Skeletal muscle tissue (tissue), 4 donors: ENCODE measurements around the gene TULP1. TPM values are rescaled to one million over a fixed set of nuclear protein-coding genes. Genes with fewer than 3 reads are reported as not detected.

ENCODE experiments used
- H3K27ac ChIP-seq: one replicate; pipeline ENCODE4 v1.7.0; 2013; ENCODE audit warnings: mild to moderate bottlenecking, low read depth, low read length, inconsistent platforms
- H3K27me3 ChIP-seq, 3 donors: one replicate each; pipeline ENCODE4 v1.7.0; 2013; ENCODE audit warnings: low read length in 3 of 3; ENCODE audit not compliant: control insufficient read depth in 3 of 3, insufficient read depth in 3 of 3
- H3K36me3 ChIP-seq, 3 donors: one replicate each; pipeline ENCODE4 v1.7.0; 2013; ENCODE audit warnings: low read length in 3 of 3; ENCODE audit not compliant: control insufficient read depth in 3 of 3, insufficient read depth in 3 of 3
- H3K4me1 ChIP-seq, 3 donors: one replicate each; pipeline ENCODE4 v1.7.0; 2013; ENCODE audit warnings: low read length in 3 of 3, mild to moderate bottlenecking in 3 of 3; ENCODE audit not compliant: control insufficient read depth in 3 of 3, insufficient read depth in 3 of 3
- H3K4me3 ChIP-seq, 3 donors: one replicate each; pipeline ENCODE4 v1.7.0; 2013; ENCODE audit warnings: low read length in 3 of 3
- H3K9ac ChIP-seq, 3 donors: one replicate each; pipeline ENCODE4 v1.7.0; 2013; ENCODE audit warnings: low read length in 3 of 3, mild to moderate bottlenecking in 3 of 3, moderate library complexity in 2 of 3, low read depth in 1 of 3
- H3K9me3 ChIP-seq, 3 donors: one replicate each; pipeline ENCODE4 v1.7.0; 2013; ENCODE audit warnings: low read length in 3 of 3; ENCODE audit not compliant: control insufficient read depth in 3 of 3
- total RNA-seq: library from RNA; depleted of rRNA; stranded (reverse); fragments of >200 nt; gene quantifications from one replicate; pipeline ENCODE4 v1.2.3, GENCODE V29; 2014
- donor health status: Osteomylitis.

Gene TULP1
- total RNA-seq, 1 donor from 2014 or later: 0.52 TPM

DNA sequence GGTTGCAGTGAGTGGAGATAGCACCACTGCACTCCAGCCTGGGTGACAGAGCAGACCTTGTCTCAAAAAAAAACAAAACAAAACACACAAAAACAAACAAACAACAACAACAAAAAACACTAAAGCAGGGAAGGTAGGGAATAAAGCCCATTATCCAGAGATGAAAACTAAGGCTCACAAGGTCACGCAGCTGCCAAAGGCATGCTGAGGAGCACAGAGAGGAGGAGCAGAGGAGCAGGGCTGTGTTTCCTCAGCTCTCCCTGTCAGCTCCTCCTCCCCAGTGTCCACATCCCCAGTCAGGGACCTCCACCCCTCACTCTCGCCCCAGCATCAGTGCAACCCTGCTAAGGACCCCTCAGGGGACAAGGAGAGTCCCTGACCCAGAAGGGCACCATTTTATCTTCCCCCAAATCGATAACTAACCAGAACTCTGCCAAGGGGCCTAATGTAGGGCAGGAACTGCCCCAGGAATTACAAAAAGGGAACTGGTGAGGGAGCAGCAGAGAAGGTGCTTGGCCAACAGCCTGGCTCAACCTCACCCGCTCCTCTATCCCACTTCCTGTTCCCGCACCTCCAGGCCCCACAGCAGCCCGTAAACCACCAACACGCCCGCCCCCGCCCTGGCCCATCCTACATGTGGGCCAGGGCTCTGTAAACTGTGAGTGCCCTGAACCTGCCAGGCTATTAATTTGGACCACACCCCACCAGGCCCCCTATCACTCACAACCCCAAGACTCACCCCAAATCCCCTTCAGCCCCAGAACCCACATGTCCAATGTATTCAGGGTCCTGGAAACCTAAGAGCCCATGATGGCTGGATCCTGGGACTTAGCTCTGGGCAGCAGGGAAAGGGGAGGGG lies 24.8 kb downstream of the TULP1 start:
- peaks cover 15 to 51% (median 41%) of the 10 kb centered on the region in 3 donors for H3K4me1 ChIP-seq
- no peak overlapping the region for H3K4me3 ChIP-seq
- H3K27me3 ChIP-seq: peaks cover 0 to 3% (median 0%) of the 10 kb centered on the region in 3 donors
- H3K36me3 ChIP-seq: peaks cover 5 to 14% (median 11%) of the 10 kb centered on the region in 3 donors
- H3K27ac ChIP-seq: peak overlapping the region; percentile 12
- H3K9ac ChIP-seq: peak overlapping the region in 1 of 3 donors; percentile 45
- H3K9me3 ChIP-seq: no peaks in the 10 kb centered on the region

DNA sequence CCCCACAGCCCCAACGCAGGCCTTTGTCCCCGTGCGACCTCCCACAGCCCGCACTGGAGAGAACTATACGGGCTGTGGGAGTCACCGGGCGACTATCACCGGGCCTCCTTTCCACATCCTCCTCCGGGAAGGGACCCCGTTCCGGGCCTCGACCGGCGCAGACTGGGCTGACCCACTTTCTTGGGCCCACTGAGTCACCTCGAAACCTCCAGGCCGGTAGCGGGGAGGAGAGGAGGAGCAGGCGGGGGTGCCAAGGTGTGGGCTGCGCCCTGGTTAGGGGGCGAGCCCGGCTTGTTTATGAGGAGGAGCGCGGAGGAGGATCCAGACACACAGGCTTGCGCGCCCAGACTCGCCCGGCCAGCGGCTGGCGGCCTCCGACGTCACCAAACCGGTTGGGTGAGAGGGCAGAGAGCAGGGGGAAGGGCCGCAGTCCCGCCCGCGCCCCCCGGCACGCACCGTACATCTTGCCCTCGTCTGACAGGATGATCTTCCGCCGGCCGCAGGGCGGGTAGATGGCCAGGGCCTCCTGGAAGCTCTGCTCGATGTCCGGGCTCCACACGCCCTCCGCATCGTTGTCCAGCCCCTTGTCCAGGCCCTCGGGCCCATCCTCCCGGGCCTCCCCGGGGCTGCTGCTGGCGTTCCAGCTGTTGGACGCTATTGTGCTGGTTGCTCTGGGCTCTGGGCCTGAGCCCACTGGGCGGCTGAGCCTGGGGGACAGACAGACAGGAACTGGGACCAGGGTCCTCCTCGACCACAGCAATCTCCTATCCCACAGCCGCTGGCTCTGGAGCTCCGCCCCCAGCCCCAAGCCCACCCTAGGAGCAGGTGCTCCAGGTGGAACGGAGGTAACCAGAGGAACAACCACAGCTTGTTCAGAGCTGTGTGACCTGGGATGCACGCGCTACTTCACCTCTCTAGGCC lies 26.4 kb downstream of the TULP1 start:
- Histone ChIP-seq H3K4me1 (peaks cover 15 to 35% (median 25%) of the 10 kb centered on the region in 3 donors), H3K4me3 (no peak overlapping the region), H3K27me3 (peaks cover 0 to 3% (median 0%) of the 10 kb centered on the region in 3 donors), H3K36me3 (peaks cover 11 to 14% (median 12%) of the 10 kb centered on the region in 3 donors), H3K9ac (peak overlapping the region in 1 of 3 donors; percentile 50), H3K9me3 (no peaks in the 10 kb centered on the region), H3K27ac (peak overlapping the region; percentile 14)

DNA sequence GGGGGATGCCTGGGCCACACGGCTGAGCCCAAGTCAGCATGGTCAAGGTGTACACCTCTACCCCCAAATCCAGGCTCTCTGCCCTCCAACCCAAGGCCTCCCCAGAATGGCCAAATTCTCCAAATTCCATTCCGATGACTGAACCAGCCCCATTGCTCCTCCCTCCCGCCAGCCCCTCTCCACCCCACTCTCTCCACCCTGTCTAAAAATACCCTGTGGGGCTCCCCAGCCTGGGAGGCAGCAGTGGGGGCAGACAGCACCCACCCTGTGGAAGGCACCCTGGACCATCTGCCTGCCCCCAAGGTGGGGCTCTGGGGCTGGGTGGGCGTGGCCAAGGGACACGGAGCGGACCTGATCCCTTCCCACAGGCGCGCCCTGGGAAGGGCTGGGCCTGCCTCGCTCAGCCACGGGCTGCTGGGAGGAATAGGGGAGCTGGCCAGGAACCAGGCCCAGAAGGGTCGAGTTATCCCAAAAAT lies 27.3 kb downstream of the TULP1 start:
- H3K4me3 ChIP-seq: no peak overlapping the region
- peaks cover 11 to 27% (median 20%) of the 10 kb centered on the region in 3 donors for H3K4me1 ChIP-seq
- peaks cover 0 to 3% (median 0%) of the 10 kb centered on the region in 3 donors for H3K27me3 ChIP-seq
- H3K9me3 ChIP-seq: no peaks in the 10 kb centered on the region
- peak overlapping the region; percentile 36 for H3K27ac ChIP-seq
- H3K9ac ChIP-seq: peak overlapping the region in 2 of 3 donors; percentile 38 to 50
- H3K36me3 ChIP-seq: peaks cover 11 to 17% (median 14%) of the 10 kb centered on the region in 3 donors

GRCh38 chr6:35484921-35485392 lies 27.7 kb downstream of the TULP1 start:
- H3K9ac ChIP-seq: no peak overlapping the region
- H3K4me1 ChIP-seq: peaks cover 9 to 24% (median 17%) of the 10 kb centered on the region in 3 donors
- no peak overlapping the region for H3K4me3 ChIP-seq
- no peaks in the 10 kb centered on the region for H3K9me3 ChIP-seq
- peaks cover 11 to 18% (median 14%) of the 10 kb centered on the region in 3 donors for H3K36me3 ChIP-seq
- peak overlapping the region; percentile 36 for H3K27ac ChIP-seq
- H3K27me3 ChIP-seq: no peaks in the 10 kb centered on the region

- no peak overlapping the region for H3K4me3 ChIP-seq
- peaks cover 9 to 18% (median 14%) of the 10 kb centered on the region in 3 donors for H3K4me1 ChIP-seq
- H3K27me3 ChIP-seq: no peaks in the 10 kb centered on the region
- H3K9ac ChIP-seq: no peak overlapping the region
- H3K36me3 ChIP-seq: peaks cover 11 to 26% (median 19%) of the 10 kb centered on the region in 3 donors
- no peaks in the 10 kb centered on the region for H3K9me3 ChIP-seq
- H3K27ac ChIP-seq: no peak overlapping the region
Observed at GRCh38 chr6:35483893-35484645, 28.6 kb downstream of the TULP1 start.

- Histone ChIP-seq H3K9me3 (no peaks in the 10 kb centered on the region), H3K36me3 (peaks cover 12 to 28% (median 21%) of the 10 kb centered on the region in 3 donors), H3K4me3 (no peak overlapping the region), H3K9ac (no peak overlapping the region), H3K4me1 (peaks cover 9 to 18% (median 14%) of the 10 kb centered on the region in 3 donors), H3K27ac (no peak overlapping the region), H3K27me3 (no peaks in the 10 kb centered on the region)
Observed at GRCh38 chr6:35483490-35483889, 29.2 kb downstream of the TULP1 start.

GRCh38 chr6:35483062-35483461 lies 29.6 kb downstream of the TULP1 start:
- Histone ChIP-seq H3K9me3 (no peaks in the 10 kb centered on the region), H3K27me3 (no peaks in the 10 kb centered on the region), H3K36me3 (peaks cover 16 to 32% (median 26%) of the 10 kb centered on the region in 3 donors), H3K27ac (no peak overlapping the region), H3K9ac (no peak overlapping the region), H3K4me3 (no peak overlapping the region), H3K4me1 (peaks cover 7 to 18% (median 10%) of the 10 kb centered on the region in 3 donors)

DNA sequence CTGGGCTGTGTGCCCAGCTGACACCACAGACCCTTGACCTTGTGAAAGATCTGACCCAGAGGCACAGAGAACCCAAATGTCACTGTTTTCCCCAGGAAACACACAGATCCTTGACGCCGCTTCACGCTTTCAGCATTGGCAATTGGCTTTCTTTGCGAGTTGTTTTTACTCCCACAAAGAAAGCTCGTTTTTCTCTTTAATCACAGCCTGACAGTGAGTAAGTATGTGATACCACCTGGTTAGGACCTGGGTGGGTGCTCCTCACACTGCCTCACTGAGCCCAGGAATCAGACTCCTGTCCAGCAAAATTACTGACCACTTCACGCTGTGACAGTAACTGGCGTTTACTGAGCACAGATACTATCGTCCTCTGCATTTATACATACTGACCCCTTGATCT lies 31.5 kb downstream of the TULP1 start:
- Histone ChIP-seq H3K9me3 (no peaks in the 10 kb centered on the region), H3K27ac (no peak overlapping the region), H3K9ac (no peak overlapping the region), H3K4me1 (peaks cover 4 to 8% (median 6%) of the 10 kb centered on the region in 3 donors), H3K4me3 (no peak overlapping the region), H3K36me3 (peaks cover 16 to 39% (median 32%) of the 10 kb centered on the region in 3 donors), H3K27me3 (no peaks in the 10 kb centered on the region)

DNA sequence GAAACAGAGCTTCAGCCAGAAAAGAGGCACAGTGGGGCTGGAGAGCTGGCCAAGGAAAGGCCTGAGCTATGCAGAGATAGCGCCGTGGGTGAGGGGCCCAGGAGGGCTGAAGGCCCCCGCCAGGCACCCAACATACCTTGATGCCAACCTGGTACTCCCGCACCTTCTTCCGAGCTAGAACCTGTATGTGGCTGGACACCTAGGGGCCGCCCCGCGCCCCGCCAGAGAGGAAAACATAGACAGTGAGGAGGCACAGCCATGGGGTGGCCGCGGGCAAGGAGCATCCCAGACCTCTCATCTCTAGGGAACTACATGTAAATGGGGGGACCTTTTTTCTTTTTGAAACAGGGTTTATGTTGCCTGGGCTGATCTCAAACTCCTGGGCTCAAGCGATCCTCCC lies 32.5 kb downstream of the TULP1 start:
- H3K36me3 ChIP-seq: peaks cover 21 to 38% (median 35%) of the 10 kb centered on the region in 3 donors

More for the DNA sequence above, 32.5 kb downstream of the TULP1 start:
- Histone ChIP-seq H3K4me3 (no peak overlapping the region), H3K27me3 (no peaks in the 10 kb centered on the region), H3K9ac (peak overlapping the region in 1 of 3 donors; percentile 23), H3K27ac (no peak overlapping the region), H3K4me1 (peaks cover 0 to 5% (median 2%) of the 10 kb centered on the region in 3 donors), H3K9me3 (no peaks in the 10 kb centered on the region)
